Glomerular visceral epithelial cell (primary cell): ENCODE results near the gene CAMK2D.

Experiments
- DNase-seq: peaks from one replicate; pipeline ENCODE4 v3.0.0-alpha.2; 2016; ENCODE audit errors: extremely low spot score

The CAMK2D gene

GRCh38 chr4:113472864-113473263, 288.7 kb downstream of the CAMK2D start:
- no peak for DNase-seq

- no peak for DNase-seq
These were observed 290.2 kb downstream of the CAMK2D start for GRCh38 chr4:113471146-113471860.

GRCh38 chr4:113469926-113470325, 291.6 kb downstream of the CAMK2D start:
- DNase-seq, result no peak

GRCh38 chr4:113469023-113469390, 292.5 kb downstream of the CAMK2D start:
- DNase-seq, result no peak

GRCh38 chr4:113468165-113469022, 293.1 kb downstream of the CAMK2D start:
- DNase-seq, result peak; percentile 92

GRCh38 chr4:113467581-113467980, 294.0 kb downstream of the CAMK2D start:
- DNase-seq, result peak; percentile 45

GRCh38 chr4:113462286-113462685, 299.3 kb downstream of the CAMK2D start:
- DNase-seq, result no peak

GRCh38 chr4:113461281-113461680, 300.3 kb downstream of the CAMK2D start:
- DNase-seq, result no peak

GRCh38 chr4:113457886-113458285, 303.7 kb downstream of the CAMK2D start:
- no peak for DNase-seq

GRCh38 chr4:113457121-113457520, 304.4 kb downstream of the CAMK2D start:
- no peak for DNase-seq

GRCh38 chr4:113455061-113455460, 306.5 kb downstream of the CAMK2D start:
- no peak for DNase-seq

GRCh38 chr4:113452868-113453620, 308.5 kb downstream of the CAMK2D start:
- no peak for DNase-seq

GRCh38 chr4:113452152-113452551, 309.4 kb downstream of the CAMK2D start:
- no peak for DNase-seq

GRCh38 chr4:113450295-113451080, 311.1 kb downstream of the CAMK2D start:
- DNase-seq, result no peak

- no peak for DNase-seq
These were observed 312.0 kb downstream of the CAMK2D start for GRCh38 chr4:113449410-113449974.

- DNase-seq, result no peak
These were observed 313.8 kb downstream of the CAMK2D start for GRCh38 chr4:113447769-113448168.

GRCh38 chr4:113447061-113447460, 314.5 kb downstream of the CAMK2D start:
- no peak for DNase-seq

GRCh38 chr4:113446019-113446418, 315.5 kb downstream of the CAMK2D start:
- no peak for DNase-seq

GRCh38 chr4:113445286-113445685, 316.3 kb downstream of the CAMK2D start:
- DNase-seq, result no peak

GRCh38 chr4:113444386-113444785, 317.2 kb downstream of the CAMK2D start:
- no peak for DNase-seq

GRCh38 chr4:113442826-113443225, 318.7 kb downstream of the CAMK2D start:
- DNase-seq, result peak; percentile 13
